Breast epithelium (tissue), 4 donors: Measurements from ENCODE around the gene TM2D1. TPM values are rescaled to one million over a fixed set of nuclear protein-coding genes. Genes with fewer than 3 reads are reported as not detected.

Experiments
- DNase-seq, 2 donors: peaks; one replicate each; pipeline ENCODE4 v3.0.0-alpha.2; 2019; ENCODE audit warnings: low spot score in 2 of 2
- H3K27ac ChIP-seq, 2 donors: fragments of 200-600 bp; sonication (generic) in 1 of 2; one replicate each; pipeline ENCODE4 v1.5.1; 2016 to 2019; ENCODE audit warnings: mild to moderate bottlenecking in 1 of 2
- H3K27me3 ChIP-seq, 2 donors: fragments of 200-600 bp; sonication (generic) in 1 of 2; one replicate each; pipeline versions ENCODE4 v1.5.1 to v1.6.0; 2017 to 2019; ENCODE audit warnings: control low read depth in 1 of 2, mild to moderate bottlenecking in 1 of 2
- H3K36me3 ChIP-seq: fragments of 200-600 bp; one replicate; pipeline ENCODE4 v1.5.1; 2019
- H3K4me1 ChIP-seq, 2 donors: fragments of 200-600 bp; sonication (generic); one replicate each; pipeline ENCODE4 v1.5.1; 2016 to 2019; ENCODE audit warnings: control low read depth in 1 of 2
- H3K4me3 ChIP-seq, 3 donors: fragments of 200-600 bp; sonication (generic); 1 replicate in 2 of 3; 2 replicates in 1 of 3; pipeline ENCODE4 v1.5.1; 2016 to 2019; ENCODE audit warnings: mild to moderate bottlenecking in 3 of 3, moderate library complexity in 2 of 3
- H3K9me3 ChIP-seq, 2 donors: fragments of 200-600 bp; sonication (generic) in 1 of 2; one replicate each; pipeline ENCODE4 v1.5.1; 2016 to 2019; ENCODE audit warnings: control low read depth in 1 of 2
- CTCF ChIP-seq, 3 donors: fragments of 450-650 bp; IDR thresholded peaks; one replicate each; pipeline ENCODE4 v1.5.1; 2016 to 2017; ENCODE audit warnings: antibody characterized with exemption in 3 of 3, mild to moderate bottlenecking in 3 of 3, moderate library complexity in 3 of 3
- POLR2A ChIP-seq: fragments of 450-650 bp; IDR thresholded peaks from one replicate; pipeline ENCODE4 v1.6.1; 2016; ENCODE audit warnings: antibody characterized with exemption, mild to moderate bottlenecking, moderate library complexity
- POLR2AphosphoS5 ChIP-seq, 3 donors: sonication (generic); formaldehyde crosslinking; IDR thresholded peaks; one replicate each; pipeline ENCODE4 v1.6.1; 2017; ENCODE audit warnings: antibody characterized with exemption in 3 of 3
- intact Hi-C: fragments of 100-400 bp; cut with DNase I; formaldehyde crosslinking; loops from one replicate; pipeline ENCODE4 v1.15.1; 2023; ENCODE audit warnings: low total_unique reads
- total RNA-seq, 3 donors: library from RNA; depleted of rRNA; stranded (reverse); fragments of >200 nt; gene quantifications; one replicate each; pipeline ENCODE4 v1.1.0, GENCODE V29; 2016

Gene TM2D1
- total RNA-seq, 3 donors from 2014 or later = 65.4 to 85.9 (median 76.1) TPM

DNA sequence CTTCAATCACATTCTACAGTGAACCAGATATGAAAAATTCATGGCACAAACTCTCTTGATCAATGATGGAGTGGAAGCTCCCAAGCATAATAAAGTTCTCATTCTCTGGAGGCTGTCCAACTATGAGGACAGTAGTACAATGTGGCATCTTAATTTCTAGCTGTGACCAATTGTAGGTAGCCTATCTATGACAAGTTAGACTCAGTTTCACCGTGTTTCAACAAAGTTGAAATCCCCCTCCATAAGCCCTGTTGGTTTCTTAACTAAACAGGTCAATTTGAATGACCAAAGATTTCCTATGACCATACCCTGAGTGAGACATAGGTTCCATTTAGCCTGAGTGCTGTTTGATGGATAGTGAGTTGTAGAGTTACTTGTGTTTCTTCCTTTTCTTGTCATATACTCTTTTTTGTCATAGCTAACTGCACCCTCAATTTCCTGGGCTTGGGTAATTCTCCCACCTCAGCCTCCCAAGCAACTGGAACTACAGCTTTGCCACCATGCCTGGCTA is 29.1 kb upstream of the TM2D1 start:
- H3K27ac ChIP-seq = no peak overlapping the region

DNA sequence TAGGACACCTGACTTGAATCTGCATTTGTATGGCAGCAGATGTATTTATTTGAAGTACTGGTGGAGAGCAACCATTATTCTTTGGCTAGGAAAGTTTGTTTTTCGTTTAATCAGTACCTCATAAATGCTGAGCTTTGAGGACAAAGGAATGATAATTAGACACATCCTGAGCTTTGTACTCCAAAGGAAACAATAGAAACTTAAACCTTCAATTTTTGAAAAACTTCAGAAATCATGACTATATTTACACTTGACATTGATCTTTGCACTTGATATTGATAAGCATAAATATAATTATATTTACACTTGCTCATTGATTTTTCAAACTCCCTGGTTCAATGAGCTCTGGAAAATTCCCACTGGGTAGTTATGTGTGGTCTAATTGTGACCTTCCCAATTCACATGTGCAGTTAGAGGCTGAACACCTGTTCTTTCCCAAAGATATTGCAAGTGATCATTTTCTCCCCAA is 28.0 kb upstream of the TM2D1 start:
- Histone ChIP-seq H3K4me1 (no peaks in the 10 kb centered on the region), H3K27ac (no peak overlapping the region), H3K36me3 (no peaks in the 10 kb centered on the region), H3K9me3 (no peaks in the 10 kb centered on the region), H3K4me3 (no peak overlapping the region), H3K27me3 (no peaks in the 10 kb centered on the region)
- intact Hi-C loops = no loop called here
- no peak for DNase-seq
- no peak for TF ChIP-seq POLR2A
- TF ChIP-seq CTCF (IDR thresholded peaks at IDR 0.05) = no peak
- no peak for TF ChIP-seq POLR2AphosphoS5 (IDR thresholded peaks at IDR 0.05)

More for the DNA sequence above, 29.1 kb upstream of the TM2D1 start:
- Histone ChIP-seq H3K9me3 (no peaks in the 10 kb centered on the region), H3K27me3 (no peaks in the 10 kb centered on the region), H3K4me3 (no peak overlapping the region), H3K4me1 (no peaks in the 10 kb centered on the region), H3K36me3 (no peaks in the 10 kb centered on the region)
- no peak for DNase-seq
- intact Hi-C loops = no loop called here
- TF ChIP-seq POLR2A = no peak
- TF ChIP-seq POLR2AphosphoS5 (IDR thresholded peaks at IDR 0.05) = no peak
- TF ChIP-seq CTCF (IDR thresholded peaks at IDR 0.05) = no peak

DNA sequence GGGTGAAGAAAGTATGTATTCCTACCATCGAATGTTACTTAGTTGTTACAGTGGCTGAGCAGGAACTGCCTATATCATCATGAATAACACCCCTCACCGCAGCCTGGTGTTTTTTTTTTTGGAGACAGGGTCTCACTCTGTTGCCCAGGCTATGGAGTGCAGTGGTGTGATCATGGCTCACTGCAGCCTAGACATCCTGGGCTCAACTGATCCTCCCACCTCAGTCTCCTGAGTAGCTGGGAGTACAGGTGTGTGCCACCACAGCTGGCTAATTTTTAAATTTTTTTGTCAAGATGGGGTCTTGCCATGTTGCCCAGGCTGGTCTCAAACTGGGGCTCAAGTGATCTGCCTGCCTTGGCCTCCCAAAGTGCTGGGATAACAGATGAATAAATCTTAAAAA is 24.6 kb upstream of the TM2D1 start:
- no peak for DNase-seq
- H3K36me3 ChIP-seq = no peaks in the 10 kb centered on the region
- no peaks in the 10 kb centered on the region for H3K4me1 ChIP-seq
- no peaks in the 10 kb centered on the region for H3K27me3 ChIP-seq
- H3K9me3 ChIP-seq = no peaks in the 10 kb centered on the region
- no peak overlapping the region for H3K27ac ChIP-seq
- no peak overlapping the region for H3K4me3 ChIP-seq
- no peak for TF ChIP-seq POLR2AphosphoS5 (IDR thresholded peaks at IDR 0.05)
- TF ChIP-seq POLR2A = no peak
- no peak for TF ChIP-seq CTCF (IDR thresholded peaks at IDR 0.05)
- intact Hi-C loops = no loop called here

DNA sequence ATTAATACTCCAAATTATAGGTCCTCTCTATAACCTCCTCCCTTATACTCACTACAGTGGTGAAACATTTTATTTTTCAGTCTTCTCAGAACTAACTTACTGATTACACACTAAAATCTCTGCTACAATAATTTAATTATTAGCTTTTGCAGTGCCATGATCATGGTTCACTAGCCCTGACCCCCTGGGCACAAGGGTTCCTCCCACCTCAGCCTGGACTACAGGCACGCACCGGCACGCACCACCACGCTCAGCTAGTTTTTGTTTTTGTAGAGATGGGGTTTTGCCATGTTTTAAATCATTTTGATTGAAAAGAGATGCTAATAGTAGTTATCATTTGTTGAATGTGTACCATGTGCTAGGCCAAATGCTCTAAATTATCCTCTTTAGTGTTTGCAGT is 23.6 kb upstream of the TM2D1 start:
- H3K4me3 ChIP-seq = no peak overlapping the region
- DNase-seq = no peak
- H3K27ac ChIP-seq = no peak overlapping the region
- TF ChIP-seq POLR2A = no peak
- TF ChIP-seq POLR2AphosphoS5 (IDR thresholded peaks at IDR 0.05) = no peak
- no peak for TF ChIP-seq CTCF (IDR thresholded peaks at IDR 0.05)
- H3K36me3 ChIP-seq = no peaks in the 10 kb centered on the region
- no peaks in the 10 kb centered on the region for H3K27me3 ChIP-seq
- intact Hi-C loops = no loop called here
- H3K4me1 ChIP-seq = no peaks in the 10 kb centered on the region
- H3K9me3 ChIP-seq = no peaks in the 10 kb centered on the region

GRCh38 chr1:61746813-61747212 is 21.9 kb upstream of the TM2D1 start:
- TF ChIP-seq POLR2AphosphoS5 (IDR thresholded peaks at IDR 0.05) (no peak), POLR2A (no peak), CTCF (IDR thresholded peaks at IDR 0.05) (no peak)
- Histone ChIP-seq H3K4me1 (no peaks in the 10 kb centered on the region), H3K27me3 (no peaks in the 10 kb centered on the region), H3K9me3 (no peaks in the 10 kb centered on the region), H3K4me3 (no peak overlapping the region), H3K27ac (peak overlapping the region in 1 of 2 donors; percentile 35), H3K36me3 (no peaks in the 10 kb centered on the region)
- no peak for DNase-seq
- intact Hi-C loops = no loop called here
